A172 (cell line): Measurements from ENCODE around the gene PARN. TPM values are rescaled to one million over a fixed set of nuclear protein-coding genes. Genes with fewer than 3 reads are reported as not detected.
"Not testable (repeated sequence)": the region's sequence is repeated elsewhere in the genome, so short reads cannot be mapped to it uniquely, and the experiment has no call there.

ENCODE experiments used
- DNase-seq: peaks from one replicate; pipeline ENCODE4 v3.0.0-alpha.2; 2015; ENCODE audit warnings: low spot score
- total RNA-seq: library from RNA; depleted of rRNA; stranded (reverse); fragments of >200 nt; shearing (Covaris generic); gene quantifications from 2 replicates; pipeline ENCODE4 v1.2.3, GENCODE V29; 2014; rRNA removed

The PARN gene
- total RNA-seq, 1 experiment from 2014 or later: 86.6 TPM

- peak; percentile 37 for DNase-seq
These were observed 228.9 kb downstream of the PARN start for GRCh38 chr16:14400978-14401710.

GRCh38 chr16:14400285-14400977 is 229.6 kb downstream of the PARN start:
- DNase-seq: no peak

GRCh38 chr16:14399378-14400284 is 230.4 kb downstream of the PARN start:
- peak; percentile 79 for DNase-seq

- DNase-seq: no peak
These were observed 231.9 kb downstream of the PARN start for GRCh38 chr16:14398014-14398717.

- DNase-seq: not testable (repeated sequence)
These were observed 234.3 kb downstream of the PARN start for GRCh38 chr16:14395710-14396304.

GRCh38 chr16:14394834-14395233 is 235.2 kb downstream of the PARN start:
- DNase-seq: no peak

GRCh38 chr16:14392960-14393359 is 237.1 kb downstream of the PARN start:
- DNase-seq: no peak

GRCh38 chr16:14389359-14389758 is 240.7 kb downstream of the PARN start:
- DNase-seq: no peak

- DNase-seq: no peak
These were observed 241.8 kb downstream of the PARN start for GRCh38 chr16:14388243-14388642.

- no peak for DNase-seq
These were observed 243.9 kb downstream of the PARN start for GRCh38 chr16:14386115-14386514.

Other genes with a start within 250 kb of the PARN start
- 94.3 and 146 TPM in 2 replicates for gene BFAR, start 2.7 kb upstream of the PARN start, total RNA-seq
- not detected in 2 replicates for gene PLA2G10, start 64.0 kb upstream of the PARN start, total RNA-seq
- 0.50 and 0.72 TPM in 2 replicates for gene NPIPA3, start 73.2 kb upstream of the PARN start, total RNA-seq
- 0.50 and 0.72 TPM in 2 replicates for gene NPIPA2, start 112.3 kb upstream of the PARN start, total RNA-seq
- 119 and 135 TPM in 2 replicates for gene NOMO1, start 203.5 kb upstream of the PARN start, total RNA-seq